Testis (tissue), 3 donors: ENCODE data around the gene NOL6. TPM values are rescaled to one million over a fixed set of nuclear protein-coding genes. Genes with fewer than 3 reads are reported as not detected.

ENCODE experiments used
- DNase-seq: peaks from one replicate; pipeline ENCODE4 v3.0.0-alpha.2; 2019
- H3K27ac ChIP-seq, 2 donors: fragments of 200-600 bp; sonication (generic); one replicate each; pipeline ENCODE4 v1.5.1; 2019
- H3K27me3 ChIP-seq: fragments of 200-600 bp; sonication (generic); one replicate; pipeline ENCODE4 v1.5.1; 2019
- H3K36me3 ChIP-seq: fragments of 200-600 bp; sonication (generic); one replicate; pipeline ENCODE4 v1.5.1; 2017; ENCODE audit warnings: low read depth; ENCODE audit errors: missing control alignments
- H3K4me1 ChIP-seq: fragments of 200-600 bp; sonication (generic); one replicate; pipeline ENCODE4 v1.5.1; 2019
- H3K4me3 ChIP-seq, 2 donors: fragments of 200-600 bp; sonication (generic); one replicate each; pipeline ENCODE4 v1.5.1; 2017 to 2019
- H3K9me3 ChIP-seq: fragments of 200-600 bp; sonication (generic); one replicate; pipeline ENCODE4 v1.5.1; 2017
- CTCF ChIP-seq, 3 experiments: fragments of 450-650 bp in 2 of 3; fragments of 200-600 bp in 1 of 3; sonication (generic) in 1 of 3; IDR thresholded peaks; one replicate each; pipeline ENCODE4 v1.5.1; 2016 to 2019; ENCODE audit warnings: antibody characterized with exemption in 3 of 3, mild to moderate bottlenecking in 2 of 3, moderate library complexity in 1 of 3
- POLR2A ChIP-seq: fragments of 450-650 bp; IDR thresholded peaks from one replicate; pipeline ENCODE4 v1.6.1; 2017; ENCODE audit warnings: antibody characterized with exemption, mild to moderate bottlenecking, moderate library complexity
- WGBS, 2 donors: methylation state at CpG; one replicate each; pipeline ENCODE4 v1.1.5; 2018; 5-methylcytosine and 5-hydroxymethylcytosine counted together
- intact Hi-C: fragments of 100-400 bp; cut with DNase I; formaldehyde crosslinking; loops from one replicate; pipeline ENCODE4 v1.15.1; 2023; ENCODE audit warnings: low total_unique reads
- polyA plus RNA-seq: library from polyadenylated mRNA; stranded (reverse); fragments of 350-450 nt; fragmentation: Illumina TruSeq; extraction: RNeasy Lipid Tissue Mini Kit (QIAGEN cat#74804); gene quantifications from one replicate; pipeline ENCODE4 v1.2.3, GENCODE V29; 2014; ENCODE audit warnings: low read depth, low replicate concordance; ENCODE audit not compliant: insufficient read depth
- total RNA-seq, 2 donors: library from RNA; depleted of rRNA; stranded (reverse); fragments of >200 nt; gene quantifications; one replicate each; pipeline ENCODE4 v1.2.3, GENCODE V29; 2016

NOL6 gene
- total and polyA plus RNA-seq, 3 donors from 2014 or later, result 40.4 to 51.6 (median 45.4) TPM

DNA sequence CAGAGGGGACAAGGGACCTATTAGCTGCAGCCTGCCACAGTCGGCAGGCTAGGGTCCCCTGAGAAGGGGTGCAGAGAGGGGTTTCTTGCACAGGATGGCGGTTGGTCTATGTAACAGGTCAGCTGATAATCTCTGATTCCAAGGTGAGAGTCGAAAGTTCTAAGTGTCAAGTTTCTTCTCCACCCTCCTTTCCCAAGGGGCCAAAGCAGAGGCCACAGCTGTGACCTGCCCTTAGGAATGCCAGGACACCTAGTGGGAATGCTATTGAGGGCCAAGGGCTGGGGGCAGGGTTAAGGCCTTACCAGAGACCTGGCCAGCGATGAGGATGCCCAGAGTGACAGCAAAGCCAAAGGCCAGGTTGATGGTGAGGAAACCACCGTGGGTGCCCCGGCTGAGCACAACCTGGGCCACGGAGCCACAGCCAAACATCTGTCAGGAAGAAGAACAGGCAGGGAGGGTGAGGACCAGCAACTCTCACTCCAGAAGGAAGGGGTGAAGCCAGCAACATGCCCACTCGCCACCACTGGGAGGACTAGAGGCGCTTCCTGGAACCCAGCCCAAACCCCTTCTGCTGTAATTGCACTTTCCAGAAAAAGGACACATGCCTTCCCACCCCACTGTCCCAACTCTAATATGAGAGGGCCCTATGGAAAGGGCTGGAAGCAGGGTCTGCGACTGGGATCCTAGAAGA lies 30.1 kb downstream of the NOL6 start:
- TF ChIP-seq POLR2A (no peak), CTCF (IDR thresholded peaks at IDR 0.05) (no peak)
- intact Hi-C loops, result no loop called here
- Histone ChIP-seq H3K36me3 (no peaks in the 10 kb centered on the region), H3K27ac (no peak overlapping the region), H3K9me3 (no peaks in the 10 kb centered on the region), H3K4me1 (peaks cover 11% of the 10 kb centered on the region), H3K27me3 (no peaks in the 10 kb centered on the region), H3K4me3 (no peak overlapping the region)
- no peak for DNase-seq
- 85 to 86% methylated on average over 8 to 10 of the region's 10 CpGs for WGBS, 2 donors

DNA sequence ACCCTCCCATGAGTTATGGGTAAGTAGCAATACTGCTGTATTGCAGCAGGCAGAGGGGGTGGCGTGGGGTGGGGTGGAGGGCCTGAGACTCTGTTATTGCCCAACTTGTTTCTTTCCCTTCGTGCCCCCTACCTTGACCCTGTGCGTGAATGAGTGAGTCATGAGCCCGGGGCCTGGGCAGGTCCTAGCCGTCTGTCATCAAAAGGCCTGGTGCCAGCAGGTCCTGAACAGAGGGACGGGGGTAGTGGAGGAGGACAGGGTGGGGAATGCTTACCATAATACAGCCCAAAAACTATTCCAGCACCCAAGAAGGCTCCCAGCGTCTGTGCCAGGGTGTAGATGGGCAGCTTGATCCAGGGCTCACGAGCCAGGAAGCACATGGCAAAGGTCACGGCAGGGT lies 30.7 kb downstream of the NOL6 start:
- no peak for DNase-seq
- Histone ChIP-seq H3K4me1 (peaks cover 11% of the 10 kb centered on the region), H3K36me3 (no peaks in the 10 kb centered on the region)

DNA sequence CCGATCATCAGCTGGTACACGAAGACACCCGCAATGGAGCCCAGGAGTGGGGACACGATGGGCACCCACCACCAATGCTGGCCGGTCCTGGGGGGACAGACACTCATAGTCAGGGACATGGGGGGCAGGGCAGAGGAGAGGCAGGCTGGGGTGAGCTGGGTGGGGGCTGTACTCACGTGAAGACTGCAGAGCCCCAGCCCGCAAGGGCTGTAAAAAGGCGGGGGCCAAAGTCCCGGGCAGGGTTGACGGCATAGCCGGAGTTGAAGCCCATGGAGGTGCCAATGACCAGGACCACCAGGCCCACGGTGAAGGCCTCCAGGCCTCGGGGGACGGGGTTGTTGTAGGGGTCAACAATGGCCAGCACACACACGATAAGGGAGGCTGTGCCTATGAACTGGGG lies 31.6 kb downstream of the NOL6 start:
- Histone ChIP-seq H3K4me1 (peaks cover 9% of the 10 kb centered on the region), H3K36me3 (no peaks in the 10 kb centered on the region), H3K27ac (no peak overlapping the region), H3K4me3 (no peak overlapping the region), H3K9me3 (no peaks in the 10 kb centered on the region), H3K27me3 (no peaks in the 10 kb centered on the region)
- no peak for TF ChIP-seq CTCF (IDR thresholded peaks at IDR 0.05)
- TF ChIP-seq POLR2A, result no peak
- no peak for DNase-seq
- intact Hi-C loops, result no loop called here
- 91 to 95% methylated on average over 15 of the region's 15 CpGs for WGBS, 2 donors

More for the DNA sequence above, 30.7 kb downstream of the NOL6 start:
- intact Hi-C loops, result no loop called here
- WGBS, 2 donors, result 89 to 96% methylated on average over 9 of the region's 9 CpGs
- Histone ChIP-seq H3K4me3 (no peak overlapping the region), H3K27me3 (no peaks in the 10 kb centered on the region), H3K27ac (no peak overlapping the region), H3K9me3 (no peaks in the 10 kb centered on the region)
- TF ChIP-seq POLR2A (no peak), CTCF (IDR thresholded peaks at IDR 0.05) (no peak)

DNA sequence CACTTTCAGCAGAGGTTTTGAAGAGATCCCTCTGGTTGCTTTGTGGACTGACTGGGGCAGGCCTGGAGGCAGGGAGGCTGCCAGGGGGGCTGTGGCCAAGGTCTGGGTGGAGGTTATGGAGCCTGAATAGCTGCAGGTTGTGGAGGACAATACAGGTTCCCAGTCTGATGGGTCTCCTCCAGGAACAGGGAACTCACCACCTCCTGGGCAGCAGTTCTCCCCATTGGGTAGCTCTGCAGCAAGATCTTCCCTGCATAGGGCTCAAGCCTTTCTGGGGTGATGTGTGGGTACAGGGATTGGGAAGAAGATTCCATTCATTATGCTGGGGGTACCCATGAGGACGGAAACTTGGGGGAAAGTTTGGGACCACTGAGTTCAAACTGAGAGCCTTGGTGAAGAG lies 33.1 kb downstream of the NOL6 start:
- Histone ChIP-seq H3K4me1 (peaks cover 3% of the 10 kb centered on the region), H3K27ac (no peak overlapping the region), H3K4me3 (no peak overlapping the region), H3K27me3 (no peaks in the 10 kb centered on the region), H3K9me3 (no peaks in the 10 kb centered on the region), H3K36me3 (no peaks in the 10 kb centered on the region)
- TF ChIP-seq CTCF (IDR thresholded peaks at IDR 0.05) (no peak), POLR2A (no peak)
- intact Hi-C loops, result no loop called here
- DNase-seq, result no peak
- WGBS, 2 donors, result 83 to 96% methylated on average over 1 of the region's 1 CpG

- DNase-seq, result no peak
- Histone ChIP-seq H3K4me3 (no peak overlapping the region), H3K27me3 (no peaks in the 10 kb centered on the region), H3K4me1 (peaks cover 1% of the 10 kb centered on the region), H3K27ac (no peak overlapping the region), H3K36me3 (no peaks in the 10 kb centered on the region), H3K9me3 (no peaks in the 10 kb centered on the region)
- intact Hi-C loops, result no loop called here
- WGBS, 2 donors, result 89 to 94% methylated on average over 7 of the region's 7 CpGs
- TF ChIP-seq CTCF (IDR thresholded peaks at IDR 0.05), result no peak
- TF ChIP-seq POLR2A, result no peak
Observed at GRCh38 chr9:33440204-33440603, 33.5 kb downstream of the NOL6 start.
